Measurements from ENCODE around the gene CFAP92. TPM values are rescaled to one million over a fixed set of nuclear protein-coding genes. Genes with fewer than 3 reads are reported as not detected.

Gene CFAP92
- total RNA-seq, 1 experiment from 2014 or later: 0.92 TPM

DNA sequence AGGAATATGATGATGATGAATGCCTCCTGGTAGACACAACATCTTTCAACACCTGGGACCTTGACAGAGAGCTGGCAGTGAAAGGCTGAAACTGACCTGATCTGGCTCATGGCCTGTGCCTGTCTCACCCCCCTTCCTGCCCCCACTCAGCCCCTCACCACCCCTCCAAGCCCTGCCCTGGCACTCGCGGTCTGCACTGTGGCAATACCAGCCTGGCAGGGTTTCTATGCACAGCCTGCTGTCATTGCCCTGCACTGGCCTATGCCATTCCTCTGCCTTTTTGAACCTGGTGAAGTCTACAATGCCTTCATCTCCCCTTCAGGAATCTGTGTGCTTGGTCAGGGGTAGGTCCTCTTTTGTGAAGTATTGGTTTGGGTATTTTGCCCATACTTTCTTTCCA, 58.0 kb downstream of the CFAP92 start:
- no peaks in the 10 kb centered on the region for H4K20me1 ChIP-seq (ENCODE audit: control insufficient read depth, insufficient read depth, insufficient read length)
- no peaks in the 10 kb centered on the region for H3K9me3 ChIP-seq (ENCODE audit: control insufficient read depth, low read depth, low read length)
- H3K4me3 Mint-ChIP-seq: no peak overlapping the region
- H3K27me3 Mint-ChIP-seq (ENCODE audit: low read depth): peaks cover 18% of the 10 kb centered on the region
- no peak overlapping the region for H3T11ph ChIP-seq (ENCODE audit: low read length)
- no peak overlapping the region for H3K4me2 ChIP-seq (ENCODE audit: insufficient read depth, insufficient read length, low read length)
- no peak overlapping the region for H3K4ac ChIP-seq (ENCODE audit: low read depth, low read length)
- H2BK20ac ChIP-seq (ENCODE audit: low read depth, low read length, poor library complexity, severe bottlenecking): no peak overlapping the region
- no peak overlapping the region for H3K18ac ChIP-seq (ENCODE audit: insufficient read length, low read depth, low read length)
- no peak overlapping the region for H4K5ac ChIP-seq (ENCODE audit: insufficient read length, low read depth, low read length)
- no peak overlapping the region for H3K23ac ChIP-seq (ENCODE audit: insufficient read length, low read depth, low read length)
- H2BK5ac ChIP-seq (ENCODE audit: insufficient read length, low read length): no peak overlapping the region
- no peak overlapping the region for H4K8ac ChIP-seq (replicated peaks; ENCODE audit: insufficient read length, low read depth, low read length)
- no peak overlapping the region for H2BK12ac ChIP-seq (ENCODE audit: insufficient read length, low read depth, low read length)
- H3K27ac Mint-ChIP-seq: no peak overlapping the region
- peaks cover 0 to 2% of the 10 kb centered on the region in 2 experiments; a peak in 1 of 4 replicates for H3K4me1 Mint-ChIP-seq
- no peaks in the 10 kb centered on the region for H3K27me3 ChIP-seq (ENCODE audit: insufficient read depth, low read length)
- H3K79me1 ChIP-seq (ENCODE audit: insufficient read depth, low read depth, low read length, poor library complexity, severe bottlenecking): no peaks in the 10 kb centered on the region
- no peak overlapping the region for H3K9ac ChIP-seq (ENCODE audit: extremely low read depth, insufficient read length, low read length)
- no peak overlapping the region for H2AK5ac ChIP-seq (ENCODE audit: insufficient read length, low read length)
- no peak overlapping the region for H2BK15ac ChIP-seq (ENCODE audit: low read depth, low read length)
- no peak for DNase-seq
- no peak overlapping the region for H3K27ac ChIP-seq (ENCODE audit: insufficient read length, low read depth, low read length)
- WGBS (ENCODE audit: extremely low coverage, insufficient read length, low lambda C conversion rate): no CpG with 5 or more reads among the region's 2 CpGs
- no peaks in the 10 kb centered on the region for H3K36me3 Mint-ChIP-seq (ENCODE audit: insufficient read depth in 1 of 3, low read depth in 3 of 3)
- H3K56ac ChIP-seq (ENCODE audit: insufficient read length, low read depth, low read length): no peak overlapping the region
- H2AFZ ChIP-seq (ENCODE audit: low read length): no peak overlapping the region
- H3K9me3 Mint-ChIP-seq: no peaks in the 10 kb centered on the region
- H2BK120ac ChIP-seq (ENCODE audit: low read depth, low read length, poor library complexity, severe bottlenecking): no peak overlapping the region
- H3K79me2 ChIP-seq (ENCODE audit: insufficient read depth, low read length): no peaks in the 10 kb centered on the region
- H3K14ac ChIP-seq (ENCODE audit: insufficient read depth, low read length): no peak overlapping the region
- TF ChIP-seq, protein P1, sequence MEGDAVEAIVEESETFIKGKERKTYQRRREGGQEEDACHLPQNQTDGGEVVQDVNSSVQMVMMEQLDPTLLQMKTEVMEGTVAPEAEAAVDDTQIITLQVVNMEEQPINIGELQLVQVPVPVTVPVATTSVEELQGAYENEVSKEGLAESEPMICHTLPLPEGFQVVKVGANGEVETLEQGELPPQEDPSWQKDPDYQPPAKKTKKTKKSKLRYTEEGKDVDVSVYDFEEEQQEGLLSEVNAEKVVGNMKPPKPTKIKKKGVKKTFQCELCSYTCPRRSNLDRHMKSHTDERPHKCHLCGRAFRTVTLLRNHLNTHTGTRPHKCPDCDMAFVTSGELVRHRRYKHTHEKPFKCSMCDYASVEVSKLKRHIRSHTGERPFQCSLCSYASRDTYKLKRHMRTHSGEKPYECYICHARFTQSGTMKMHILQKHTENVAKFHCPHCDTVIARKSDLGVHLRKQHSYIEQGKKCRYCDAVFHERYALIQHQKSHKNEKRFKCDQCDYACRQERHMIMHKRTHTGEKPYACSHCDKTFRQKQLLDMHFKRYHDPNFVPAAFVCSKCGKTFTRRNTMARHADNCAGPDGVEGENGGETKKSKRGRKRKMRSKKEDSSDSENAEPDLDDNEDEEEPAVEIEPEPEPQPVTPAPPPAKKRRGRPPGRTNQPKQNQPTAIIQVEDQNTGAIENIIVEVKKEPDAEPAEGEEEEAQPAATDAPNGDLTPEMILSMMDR (conservative IDR thresholded peaks at IDR 0.05): no peak
- H4K91ac ChIP-seq (ENCODE audit: insufficient read length, low read depth, low read length): no peak overlapping the region
- no peaks in the 10 kb centered on the region for H3K4me1 ChIP-seq (ENCODE audit: insufficient read depth, low read length)
- H3K23me2 ChIP-seq (ENCODE audit: insufficient read length, low read depth, low read length, poor library complexity, severe bottlenecking): no peaks in the 10 kb centered on the region
